Progenitor cell of endocrine pancreas (in vitro differentiated cells): ENCODE results near the gene SLC25A52. TPM values are rescaled to one million over a fixed set of nuclear protein-coding genes. Genes with fewer than 3 reads are reported as not detected.

ENCODE experiments used
- DNase-seq: peaks from one replicate; pipeline ENCODE4 v3.0.0; 2021; ENCODE audit warnings: low spot score; ENCODE audit not compliant: unreplicated experiment
- H3K27ac Mint-ChIP-seq: 2 replicates; pipeline ENCODE4 v1.8.0; 2021; ENCODE audit warnings: mild to moderate bottlenecking, moderate library complexity, mixed read lengths
- H3K27me3 Mint-ChIP-seq: 2 replicates; pipeline ENCODE4 v1.8.0; 2021; ENCODE audit warnings: mixed read lengths
- H3K36me3 Mint-ChIP-seq: 2 replicates; pipeline ENCODE4 v1.8.0; 2022; ENCODE audit warnings: mixed read lengths; ENCODE audit not compliant: insufficient read depth
- H3K4me1 Mint-ChIP-seq: 2 replicates; pipeline ENCODE4 v1.8.0; 2021; ENCODE audit warnings: low read depth, mixed read lengths
- H3K4me3 Mint-ChIP-seq: 2 replicates; pipeline ENCODE4 v1.8.0; 2021; ENCODE audit warnings: low read depth, mild to moderate bottlenecking, moderate library complexity, mixed read lengths
- H3K9me3 Mint-ChIP-seq: 2 replicates; pipeline ENCODE4 v1.8.0; 2021; ENCODE audit warnings: low read depth, mixed read lengths
- total RNA-seq: library from RNA; stranded (reverse); gene quantifications from 2 replicates; pipeline ENCODE4 v1.2.1, GENCODE V29; 2021
- TF ChIP-seq, protein P1 (sequence below): fragments of 200-600 bp; sonication (generic); IDR thresholded peaks from one replicate; pipeline ENCODE4 v1.5.0; 2021; ENCODE audit warnings: antibody characterized with exemption, mild to moderate bottlenecking; ENCODE audit not compliant: unreplicated experiment

SLC25A52 gene
- total RNA-seq, 1 donor from 2014 or later = not detected

DNA sequence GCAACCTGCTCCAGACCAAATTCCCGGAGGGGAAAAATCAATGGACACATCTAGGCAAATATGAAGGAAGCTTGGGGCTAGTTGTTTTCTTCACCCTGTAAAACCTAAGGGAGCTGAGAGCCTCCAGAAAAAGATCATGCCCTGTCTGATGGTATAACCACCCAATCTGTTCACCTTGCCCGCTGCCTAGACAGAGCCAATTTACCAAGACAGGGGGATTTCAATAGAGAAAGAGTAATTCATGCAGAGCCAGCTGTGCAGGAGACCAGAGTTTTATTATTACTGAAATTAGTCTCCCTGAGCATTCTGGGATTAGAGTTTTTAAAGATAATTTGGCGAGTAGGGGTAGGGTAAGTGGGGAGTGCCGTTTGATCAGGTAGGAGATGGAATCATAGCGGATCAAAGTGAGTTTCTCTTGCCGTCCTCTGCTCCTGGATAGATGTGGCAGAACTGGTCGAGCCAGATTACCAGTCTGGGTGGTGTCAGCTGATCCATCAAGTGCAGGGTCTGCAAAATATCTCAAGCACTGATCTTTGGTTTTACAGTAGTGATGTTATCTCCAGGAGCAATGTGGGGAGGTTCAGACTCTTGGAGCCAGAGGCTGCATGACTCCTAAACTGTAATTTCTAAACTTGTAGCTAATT lies 41.2 kb downstream of the SLC25A52 start:
- Mint-ChIP-seq H3K4me3 (no peak overlapping the region), H3K9me3 (peaks cover 19% of the 10 kb centered on the region), H3K4me1 (no peaks in the 10 kb centered on the region), H3K27ac (no peak overlapping the region), H3K36me3 (peaks cover 3% of the 10 kb centered on the region), H3K27me3 (no peaks in the 10 kb centered on the region)
- TF ChIP-seq, protein P1, sequence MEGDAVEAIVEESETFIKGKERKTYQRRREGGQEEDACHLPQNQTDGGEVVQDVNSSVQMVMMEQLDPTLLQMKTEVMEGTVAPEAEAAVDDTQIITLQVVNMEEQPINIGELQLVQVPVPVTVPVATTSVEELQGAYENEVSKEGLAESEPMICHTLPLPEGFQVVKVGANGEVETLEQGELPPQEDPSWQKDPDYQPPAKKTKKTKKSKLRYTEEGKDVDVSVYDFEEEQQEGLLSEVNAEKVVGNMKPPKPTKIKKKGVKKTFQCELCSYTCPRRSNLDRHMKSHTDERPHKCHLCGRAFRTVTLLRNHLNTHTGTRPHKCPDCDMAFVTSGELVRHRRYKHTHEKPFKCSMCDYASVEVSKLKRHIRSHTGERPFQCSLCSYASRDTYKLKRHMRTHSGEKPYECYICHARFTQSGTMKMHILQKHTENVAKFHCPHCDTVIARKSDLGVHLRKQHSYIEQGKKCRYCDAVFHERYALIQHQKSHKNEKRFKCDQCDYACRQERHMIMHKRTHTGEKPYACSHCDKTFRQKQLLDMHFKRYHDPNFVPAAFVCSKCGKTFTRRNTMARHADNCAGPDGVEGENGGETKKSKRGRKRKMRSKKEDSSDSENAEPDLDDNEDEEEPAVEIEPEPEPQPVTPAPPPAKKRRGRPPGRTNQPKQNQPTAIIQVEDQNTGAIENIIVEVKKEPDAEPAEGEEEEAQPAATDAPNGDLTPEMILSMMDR = no peak
- DNase-seq = no peak

DNA sequence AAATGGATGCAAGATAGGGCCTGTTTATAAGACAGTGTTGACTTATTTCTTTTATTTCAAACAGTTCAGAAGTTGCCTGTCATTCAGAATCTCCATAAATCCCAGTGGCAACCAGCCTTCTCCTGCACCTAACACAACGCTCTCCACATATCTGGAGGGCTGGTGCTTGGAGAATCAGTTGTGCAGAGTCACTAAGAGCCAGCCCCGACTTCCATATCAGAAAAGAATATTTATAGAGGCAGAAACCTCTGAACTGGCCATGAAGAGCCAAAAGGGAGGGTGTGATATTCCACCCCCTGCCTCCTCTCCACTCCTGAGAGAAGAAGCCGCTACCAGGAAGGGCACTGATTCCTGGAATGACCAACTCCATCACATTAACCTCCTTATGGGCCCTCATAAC lies 42.3 kb downstream of the SLC25A52 start:
- H3K9me3 Mint-ChIP-seq = peaks cover 19% of the 10 kb centered on the region
- no peaks in the 10 kb centered on the region for H3K4me1 Mint-ChIP-seq
- H3K36me3 Mint-ChIP-seq = peaks cover 3% of the 10 kb centered on the region
- no peaks in the 10 kb centered on the region for H3K27me3 Mint-ChIP-seq
- H3K27ac Mint-ChIP-seq = no peak overlapping the region
- TF ChIP-seq, protein P1 = no peak
- no peak overlapping the region for H3K4me3 Mint-ChIP-seq
- DNase-seq = no peak

DNA sequence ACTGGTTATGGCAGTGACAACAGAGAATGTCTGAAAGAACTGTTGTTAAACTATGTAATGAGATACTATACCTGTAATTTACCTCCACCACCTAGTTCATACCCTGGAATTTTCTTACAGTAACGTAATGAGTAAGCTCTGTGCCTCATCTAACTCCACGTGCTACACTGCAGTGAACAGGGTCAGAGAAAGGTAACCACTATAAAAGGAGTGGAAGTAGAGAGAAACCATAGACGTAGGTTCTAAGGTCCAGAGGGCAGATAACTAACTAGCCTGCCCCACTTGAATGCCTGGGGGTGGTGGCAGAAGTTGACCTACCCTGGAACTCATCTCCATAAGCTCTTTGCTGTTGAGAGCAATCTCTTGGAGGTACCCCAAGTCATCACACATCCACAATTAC lies 44.3 kb downstream of the SLC25A52 start:
- TF ChIP-seq, protein P1 = no peak
- DNase-seq = no peak
- Mint-ChIP-seq H3K27me3 (no peaks in the 10 kb centered on the region), H3K27ac (no peak overlapping the region), H3K4me1 (no peaks in the 10 kb centered on the region), H3K36me3 (peaks cover 3% of the 10 kb centered on the region), H3K9me3 (peaks cover 19% of the 10 kb centered on the region), H3K4me3 (no peak overlapping the region)

DNA sequence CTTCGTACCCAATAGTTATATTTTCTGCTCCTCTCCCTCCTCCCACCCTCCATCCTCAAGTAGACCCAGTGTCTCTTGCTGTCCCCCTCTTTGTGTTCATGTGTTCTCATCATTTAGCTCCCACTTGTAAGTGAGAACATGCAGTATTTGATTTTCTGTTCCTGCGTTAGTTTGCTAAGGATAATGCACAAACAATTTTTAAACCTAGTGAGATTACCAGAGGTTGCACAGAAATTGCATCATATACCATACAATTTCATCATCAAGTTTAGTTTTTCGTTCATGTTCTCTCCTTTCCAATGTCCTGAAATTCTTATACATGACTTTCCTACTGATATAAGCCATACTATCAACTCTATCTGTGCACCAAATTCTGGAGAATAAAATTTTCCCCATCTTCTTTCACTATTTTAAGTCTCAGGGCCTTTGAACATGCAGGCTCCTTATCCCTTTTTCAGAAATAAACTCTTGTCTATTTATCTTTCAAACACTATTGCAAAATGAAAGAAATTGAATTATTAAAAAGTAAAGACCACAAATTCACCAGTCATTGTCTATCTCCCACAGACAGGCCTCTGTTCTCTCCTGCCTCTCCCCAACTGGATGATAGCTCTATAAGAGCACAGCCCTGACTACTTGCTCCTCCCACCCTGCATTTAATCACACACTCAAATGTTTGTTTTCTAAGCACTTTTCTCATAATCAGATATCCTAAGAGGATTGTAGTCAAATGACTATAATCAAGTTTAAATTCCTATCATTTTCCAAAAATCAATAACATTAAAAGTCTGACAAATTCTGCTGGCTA lies 49.1 kb downstream of the SLC25A52 start:
- Mint-ChIP-seq H3K4me1 (no peaks in the 10 kb centered on the region), H3K36me3 (no peaks in the 10 kb centered on the region), H3K27me3 (no peaks in the 10 kb centered on the region), H3K9me3 (no peaks in the 10 kb centered on the region), H3K4me3 (no peak overlapping the region), H3K27ac (no peak overlapping the region)
- TF ChIP-seq, protein P1 = no peak
- DNase-seq = no peak

DNA sequence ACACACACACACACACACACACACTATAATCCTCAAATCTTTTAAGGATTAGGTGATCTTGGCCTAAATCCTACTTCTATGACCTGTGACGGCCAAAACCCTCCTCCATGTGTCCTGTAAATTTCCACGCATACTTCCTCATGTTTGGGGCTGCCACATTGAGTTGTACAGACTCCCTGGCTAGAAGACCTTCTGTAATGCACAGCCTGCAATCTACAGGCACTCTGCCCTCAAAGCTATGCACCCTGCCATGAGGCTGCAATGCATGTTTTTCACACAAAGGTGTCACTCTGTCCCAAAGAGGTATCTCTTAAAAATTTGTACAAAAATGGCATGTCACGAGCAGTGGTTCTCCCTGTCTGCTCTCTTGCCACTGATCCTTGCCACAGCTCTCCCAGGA lies 49.9 kb downstream of the SLC25A52 start:
- TF ChIP-seq, protein P1 = peak; percentile 23
- Mint-ChIP-seq H3K9me3 (no peaks in the 10 kb centered on the region), H3K27me3 (no peaks in the 10 kb centered on the region), H3K36me3 (no peaks in the 10 kb centered on the region), H3K4me3 (no peak overlapping the region), H3K4me1 (no peaks in the 10 kb centered on the region), H3K27ac (no peak overlapping the region)
- DNase-seq = no peak

Other genes with a start within 250 kb of the SLC25A52 start
- gene TTR, start 169.0 kb downstream of the SLC25A52 start, total RNA-seq = 150 and 157 TPM in 2 replicates
- 32.2 and 33.1 TPM in 2 replicates for gene B4GALT6, start 76.3 kb downstream of the SLC25A52 start, total RNA-seq
- 39.8 and 45.3 TPM in 2 replicates for gene TRAPPC8, start 182.2 kb upstream of the SLC25A52 start, total RNA-seq